Astrocyte (in vitro differentiated cells and primary cell): Measurements from ENCODE around the gene PCCA. TPM values are rescaled to one million over a fixed set of nuclear protein-coding genes. Genes with fewer than 3 reads are reported as not detected.
"Not testable (repeated sequence)": the region's sequence is repeated elsewhere in the genome, so short reads cannot be mapped to it uniquely, and the experiment has no call there.

ENCODE experiments used
- DNase-seq: peaks from one replicate; pipeline ENCODE4 v3.0.0-alpha.2; 2010; ENCODE audit warnings: low read depth
- FAIRE-seq: peaks from 2 replicates; lab custom pipeline; 2011; peaks lifted over from hg19 to GRCh38; lab: Jason Lieb, UNC
- H2AFZ ChIP-seq: 2 replicates; pipeline ENCODE4 v1.6.0; 2012; ENCODE audit warnings: low read depth, low read length, inconsistent platforms
- H3K27ac ChIP-seq: 2 replicates; pipeline ENCODE4 v1.5.1; 2011; ENCODE audit warnings: low read depth, low read length, inconsistent platforms
- H3K27me3 ChIP-seq: 2 replicates; pipeline ENCODE4 v1.6.0; 2011; ENCODE audit warnings: low read length, inconsistent platforms; ENCODE audit not compliant: insufficient read depth
- H3K36me3 ChIP-seq: 2 replicates; pipeline ENCODE4 v1.5.1; 2011; ENCODE audit warnings: low read length, inconsistent platforms; ENCODE audit not compliant: insufficient read depth
- H3K4me1 ChIP-seq: 2 replicates; pipeline ENCODE4 v1.5.1; 2011; ENCODE audit warnings: low read length, inconsistent platforms; ENCODE audit not compliant: insufficient read depth
- H3K4me2 ChIP-seq: 2 replicates; pipeline ENCODE4 v1.6.0; 2012; ENCODE audit warnings: low read length, inconsistent platforms
- H3K4me3 ChIP-seq: 2 replicates; pipeline ENCODE4 v1.5.1; 2011; ENCODE audit warnings: low read depth, mild to moderate bottlenecking, low read length, inconsistent platforms; ENCODE audit not compliant: insufficient read depth
- H3K79me2 ChIP-seq: 2 replicates; pipeline ENCODE4 v1.6.0; 2012; ENCODE audit warnings: mild to moderate bottlenecking, low read length, inconsistent platforms; ENCODE audit not compliant: insufficient read depth
- H3K9ac ChIP-seq: 2 replicates; pipeline ENCODE4 v1.6.0; 2012; ENCODE audit warnings: mild to moderate bottlenecking, low read length, inconsistent platforms
- H3K9me3 ChIP-seq: 2 replicates; pipeline ENCODE4 v1.5.1; 2012; ENCODE audit warnings: low read depth, mild to moderate bottlenecking, low read length, inconsistent platforms; ENCODE audit not compliant: insufficient read depth
- H4K20me1 ChIP-seq: 2 replicates; pipeline ENCODE4 v1.6.0; 2012; ENCODE audit warnings: low read length, inconsistent platforms; ENCODE audit not compliant: insufficient read depth
- H3K27ac Mint-ChIP-seq: one replicate; pipeline ENCODE4 v1.8.0; 2021; ENCODE audit warnings: mild to moderate bottlenecking, mixed read lengths; ENCODE audit not compliant: unreplicated experiment
- H3K27me3 Mint-ChIP-seq: one replicate; pipeline ENCODE4 v1.8.0; 2021; ENCODE audit warnings: low read depth, mixed read lengths; ENCODE audit not compliant: unreplicated experiment
- H3K36me3 Mint-ChIP-seq: one replicate; pipeline ENCODE4 v1.8.0; 2021; ENCODE audit warnings: low read depth, mixed read lengths; ENCODE audit not compliant: unreplicated experiment
- H3K4me1 Mint-ChIP-seq: one replicate; pipeline ENCODE4 v1.8.0; 2021; ENCODE audit warnings: low read depth, mixed read lengths; ENCODE audit not compliant: unreplicated experiment
- H3K4me3 Mint-ChIP-seq: one replicate; pipeline ENCODE4 v1.8.0; 2021; ENCODE audit warnings: mild to moderate bottlenecking, moderate library complexity, mixed read lengths; ENCODE audit not compliant: unreplicated experiment
- H3K9me3 Mint-ChIP-seq: one replicate; pipeline ENCODE4 v1.8.0; 2021; ENCODE audit warnings: mild to moderate bottlenecking, mixed read lengths; ENCODE audit not compliant: unreplicated experiment
- CTCF ChIP-seq: IDR thresholded peaks from 2 replicates; pipeline ENCODE4 v1.5.1; 2011; ENCODE audit warnings: low read depth, mild to moderate bottlenecking, inconsistent platforms, low read length, moderate library complexity; ENCODE audit not compliant: insufficient read depth
- EZH2 ChIP-seq: IDR thresholded peaks from 2 replicates; pipeline ENCODE4 v1.6.1; 2012; ENCODE audit warnings: mild to moderate bottlenecking, low read length, inconsistent platforms; ENCODE audit not compliant: insufficient read depth
- total RNA-seq: library from RNA; stranded (reverse); gene quantifications from 2 replicates; pipeline ENCODE4 v1.2.1, GENCODE V29; 2021

The PCCA gene
- total RNA-seq, 1 donor from 2014 or later = 13.9 TPM

GRCh38 chr13:100275746-100276145 lies 186.9 kb downstream of the PCCA start:
- Mint-ChIP-seq H3K27me3 (no peaks in the 10 kb centered on the region), H3K4me1 (peaks cover 8% of the 10 kb centered on the region), H3K27ac (no peak overlapping the region), H3K4me3 (no peak overlapping the region), H3K36me3 (peaks cover 8% of the 10 kb centered on the region), H3K9me3 (no peaks in the 10 kb centered on the region)
- no peaks in the 10 kb centered on the region for H3K27me3 ChIP-seq
- no peak for DNase-seq
- no peaks in the 10 kb centered on the region for H3K79me2 ChIP-seq
- TF ChIP-seq CTCF = no peak
- TF ChIP-seq EZH2 = no peak
- no peak for FAIRE-seq
- H4K20me1 ChIP-seq = no peaks in the 10 kb centered on the region
- no peak overlapping the region for H2AFZ ChIP-seq
- H3K4me1 ChIP-seq = peaks cover 5% of the 10 kb centered on the region
- no peak overlapping the region for H3K4me3 ChIP-seq
- H3K4me2 ChIP-seq = no peak overlapping the region
- H3K27ac ChIP-seq = no peak overlapping the region
- no peaks in the 10 kb centered on the region for H3K36me3 ChIP-seq
- H3K9me3 ChIP-seq = no peaks in the 10 kb centered on the region
- no peak overlapping the region for H3K9ac ChIP-seq

GRCh38 chr13:100280681-100281080 lies 191.8 kb downstream of the PCCA start:
- no peak for FAIRE-seq

GRCh38 chr13:100282306-100282705 lies 193.4 kb downstream of the PCCA start:
- not testable (repeated sequence) for H3K4me3 ChIP-seq, H3K9ac ChIP-seq, H3K4me1 Mint-ChIP-seq, H3K9me3 Mint-ChIP-seq, H3K36me3 ChIP-seq, H3K4me3 Mint-ChIP-seq, H3K79me2 ChIP-seq, FAIRE-seq, H3K27me3 Mint-ChIP-seq, H3K27ac ChIP-seq, H3K4me2 ChIP-seq, H2AFZ ChIP-seq, DNase-seq, H3K27ac Mint-ChIP-seq, H3K27me3 ChIP-seq, H3K9me3 ChIP-seq, H4K20me1 ChIP-seq, H3K4me1 ChIP-seq
- peaks cover 10% of the 10 kb centered on the region for H3K36me3 Mint-ChIP-seq

More at GRCh38 chr13:100280681-100281080, 191.8 kb downstream of the PCCA start:
- peaks cover 10% of the 10 kb centered on the region for H3K36me3 Mint-ChIP-seq
- Histone ChIP-seq H3K9me3 (no peaks in the 10 kb centered on the region), H4K20me1 (no peaks in the 10 kb centered on the region), H3K36me3 (no peaks in the 10 kb centered on the region), H3K27ac (no peak overlapping the region), H3K4me1 (no peaks in the 10 kb centered on the region), H3K4me3 (no peak overlapping the region), H3K9ac (no peak overlapping the region), H3K79me2 (no peaks in the 10 kb centered on the region), H2AFZ (no peak overlapping the region), H3K27me3 (no peaks in the 10 kb centered on the region), H3K4me2 (no peak overlapping the region)
- H3K27me3 Mint-ChIP-seq = no peaks in the 10 kb centered on the region
- no peak overlapping the region for H3K27ac Mint-ChIP-seq
- no peak overlapping the region for H3K4me3 Mint-ChIP-seq
- H3K9me3 Mint-ChIP-seq = peaks cover 1% of the 10 kb centered on the region
- no peak for DNase-seq
- H3K4me1 Mint-ChIP-seq = peaks cover 2% of the 10 kb centered on the region
- no peak for TF ChIP-seq EZH2
- TF ChIP-seq CTCF = no peak
